Transverse colon (tissue), 4 donors: Measurements from ENCODE around the gene TIAL1.

Experiments
- CTCF ChIP-seq, 5 experiments: fragments of 200-600 bp in 3 of 5; fragments of 450-650 bp in 2 of 5; sonication (generic) in 3 of 5; IDR thresholded peaks; 1 replicate in 2 of 5; 2 replicates in 3 of 5; pipeline ENCODE4 v1.5.1; 2016 to 2017; ENCODE audit warnings: antibody characterized with exemption in 5 of 5, inconsistent platforms in 3 of 5, mild to moderate bottlenecking in 2 of 5, moderate library complexity in 1 of 5
- POLR2A ChIP-seq: fragments of 450-650 bp; IDR thresholded peaks from one replicate; pipeline ENCODE4 v1.6.1; 2016; ENCODE audit warnings: antibody characterized with exemption, mild to moderate bottlenecking, moderate library complexity
- POLR2AphosphoS5 ChIP-seq, 3 donors: sonication (generic); formaldehyde crosslinking; IDR thresholded peaks; one replicate each; pipeline ENCODE4 v1.6.1; 2016; ENCODE audit warnings: antibody characterized with exemption in 3 of 3

GRCh38 chr10:119541459-119542356, 55.1 kb downstream of the TIAL1 start:
- no peak for TF ChIP-seq POLR2AphosphoS5 (IDR thresholded peaks at IDR 0.05)
- no peak for TF ChIP-seq CTCF (IDR thresholded peaks at IDR 0.05)
- TF ChIP-seq POLR2A = no peak
